HepG2 (cell line): ENCODE data around the gene LENG1. TPM values are rescaled to one million over a fixed set of nuclear protein-coding genes. Genes with fewer than 3 reads are reported as not detected.

Experiments used
- AKAP8 ChIP-seq: sonication (generic); formaldehyde crosslinking; IDR thresholded peaks from 2 replicates; pipeline ENCODE4 v1.5.1; 2020; ENCODE audit warnings: mild to moderate bottlenecking, missing genetic modification reagents
- ETV6 ChIP-seq: sonication (generic); formaldehyde crosslinking; conservative IDR thresholded peaks from 2 replicates; pipeline ENCODE4 v1.4.0; 2020; ENCODE audit warnings: missing genetic modification reagents
- MED1 ChIP-seq: sonication (generic); formaldehyde crosslinking; IDR thresholded peaks from 2 replicates; pipeline ENCODE4 v1.4.0; 2020; ENCODE audit warnings: missing genetic modification reagents
- NCOA2 ChIP-seq: sonication (generic); formaldehyde crosslinking; IDR thresholded peaks from 2 replicates; pipeline ENCODE4 v1.8.0; 2022; ENCODE audit warnings: inconsistent platforms
- ZNF3 ChIP-seq: IDR thresholded peaks from 2 replicates; pipeline ENCODE4 v1.7.0; 2017; ENCODE audit warnings: inconsistent platforms
- ZNF333 ChIP-seq: sonication (generic); formaldehyde crosslinking; IDR thresholded peaks from 2 replicates; pipeline ENCODE4 v1.4.0; 2020; ENCODE audit warnings: mild to moderate bottlenecking, missing genetic modification reagents, borderline replicate concordance
- ZNF382 ChIP-seq: sonication (generic); formaldehyde crosslinking; IDR thresholded peaks from 2 replicates; pipeline ENCODE4 v1.5.0; 2020; ENCODE audit warnings: missing genetic modification reagents, mild to moderate bottlenecking, borderline replicate concordance
- ZNF496 ChIP-seq: sonication (generic); formaldehyde crosslinking; IDR thresholded peaks from 2 replicates; pipeline ENCODE4 v1.8.1; 2023; ENCODE audit warnings: mild to moderate bottlenecking, moderate library complexity, missing genetic modification reagents; ENCODE audit not compliant: insufficient replicate concordance
- ZNF501 ChIP-seq: sonication (generic); formaldehyde crosslinking; IDR thresholded peaks from 2 replicates; pipeline ENCODE4 v1.5.1; 2020; ENCODE audit warnings: mild to moderate bottlenecking, moderate library complexity, missing genetic modification reagents
- polyA plus RNA-seq, 8 experiments: library from polyadenylated mRNA; depleted of rRNA in 3 of 8; stranded (reverse) in 7 of 8; unstranded in 1 of 8; fragments of >200 nt; fragmentation: Illumina TruSeq in 4 of 8; extraction: Trizol in 4 of 8; gene quantifications; 2 replicates each; pipeline versions ENCODE4 v1.2.1 to v1.2.3, GENCODE V29; 2011 to 2016; ENCODE audit warnings: low read depth in 4 of 8, missing spikeins in 1 of 8, mixed read lengths in 1 of 8; ENCODE audit not compliant: insufficient read depth in 1 of 8
- total RNA-seq, 5 experiments: library from RNA; depleted of rRNA; stranded (reverse); fragments of >200 nt; fragmentation: Illumina TruSeq; extraction: Trizol; gene quantifications; 2 replicates each; pipeline ENCODE4 v1.2.3, GENCODE V29; 2016; ENCODE audit warnings: low read depth in 1 of 5
- TF ChIP-seq, protein P1 (sequence below): sonication (generic); formaldehyde crosslinking; IDR thresholded peaks from 2 replicates; pipeline ENCODE4 v1.4.0; 2020; ENCODE audit warnings: missing genetic modification reagents, mild to moderate bottlenecking, borderline replicate concordance
- TF ChIP-seq, protein P2 (sequence below), 2 experiments: IDR thresholded peaks; 2 replicates each; pipeline ENCODE4 v1.6.1; 2011 to 2012; ENCODE audit warnings: low read length in 2 of 2, borderline replicate concordance in 1 of 2, low read depth in 1 of 2, mild to moderate bottlenecking in 1 of 2, moderate library complexity in 1 of 2
- TF ChIP-seq, protein P3 (sequence below): sonication (generic); formaldehyde crosslinking; IDR thresholded peaks from 2 replicates; pipeline ENCODE4 v1.8.1; 2023; ENCODE audit warnings: mild to moderate bottlenecking, missing genetic modification reagents
- TF ChIP-seq, protein P4 (sequence below): sonication (generic); formaldehyde crosslinking; conservative IDR thresholded peaks from 2 replicates; pipeline ENCODE4 v1.4.0; 2020; ENCODE audit warnings: mild to moderate bottlenecking, missing genetic modification reagents, moderate library complexity
- TF ChIP-seq, protein P5 (sequence below): sonication (generic); formaldehyde crosslinking; IDR thresholded peaks from 2 replicates; pipeline ENCODE4 v1.8.1; 2023; ENCODE audit warnings: mild to moderate bottlenecking, missing genetic modification reagents
- TF ChIP-seq, protein P6 (sequence below): sonication (generic); formaldehyde crosslinking; IDR thresholded peaks from 2 replicates; pipeline ENCODE4 v1.5.0; 2020; ENCODE audit warnings: missing genetic modification reagents

The LENG1 gene
- total and polyA plus RNA-seq, 2 of the 13 experiments (the other 11 are each of a cell fraction or from before 2014, with no cell fraction given) = 1.8 to 3.8 TPM

DNA sequence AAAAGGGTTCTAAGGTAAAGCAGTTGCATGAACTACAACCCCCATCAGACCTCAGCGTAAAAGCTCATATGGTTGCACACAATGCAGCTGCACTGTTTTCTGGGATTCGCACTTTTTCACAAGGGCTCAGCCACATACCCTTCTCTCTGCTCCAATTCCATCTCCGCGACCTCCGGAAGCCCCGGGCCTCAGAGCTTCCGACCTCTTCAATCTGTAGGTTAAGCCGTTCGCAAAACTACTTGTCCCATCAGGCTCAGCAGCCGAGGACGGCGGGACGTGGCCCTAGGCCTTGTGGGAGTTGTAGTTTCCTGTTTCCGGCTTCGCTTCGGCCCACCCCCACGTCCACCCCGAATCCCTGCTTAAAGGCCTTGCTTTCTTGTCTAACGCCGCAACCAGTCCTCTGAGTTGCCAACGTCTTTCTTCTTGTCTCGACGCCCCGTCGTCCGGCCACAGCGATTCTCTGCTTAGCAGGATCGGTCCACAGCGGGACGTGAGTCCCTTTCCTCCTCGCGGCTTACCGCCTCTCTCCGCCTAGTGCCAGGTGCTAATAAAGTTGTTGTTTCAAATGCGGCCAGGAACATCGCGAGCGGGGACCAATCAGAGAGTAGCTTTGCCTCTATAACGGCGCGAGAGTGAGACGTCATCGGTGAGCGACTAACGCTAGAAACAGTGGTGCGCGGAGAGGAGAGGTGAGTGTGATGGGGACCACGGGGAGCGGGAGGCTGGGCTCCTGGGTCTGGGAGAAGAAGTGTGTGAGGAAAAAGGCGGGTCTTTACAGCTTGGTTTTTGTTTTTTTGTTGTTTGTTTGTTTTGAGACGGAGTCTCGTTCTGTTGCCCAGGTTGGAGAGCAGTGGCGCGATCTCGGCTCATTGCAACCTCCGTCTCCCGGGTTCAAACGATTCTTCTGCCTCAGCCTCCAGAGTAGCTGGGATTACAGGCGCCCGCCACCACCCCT, 44.1 kb downstream of the LENG1 start, which contains the start of the genes PRPF31 and TFPT (continued):
- TF ChIP-seq, protein P1, sequence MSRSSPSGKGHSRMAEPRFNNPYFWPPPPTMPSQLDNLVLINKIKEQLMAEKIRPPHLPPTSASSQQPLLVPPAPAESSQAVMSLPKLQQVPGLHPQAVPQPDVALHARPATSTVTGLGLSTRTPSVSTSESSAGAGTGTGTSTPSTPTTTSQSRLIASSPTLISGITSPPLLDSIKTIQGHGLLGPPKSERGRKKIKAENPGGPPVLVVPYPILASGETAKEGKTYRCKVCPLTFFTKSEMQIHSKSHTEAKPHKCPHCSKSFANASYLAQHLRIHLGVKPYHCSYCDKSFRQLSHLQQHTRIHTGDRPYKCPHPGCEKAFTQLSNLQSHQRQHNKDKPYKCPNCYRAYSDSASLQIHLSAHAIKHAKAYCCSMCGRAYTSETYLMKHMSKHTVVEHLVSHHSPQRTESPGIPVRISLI (CRISPR knock-in tag) = no peak; the same call in 1 of the 2 replicates
- TF ChIP-seq, protein P2, sequence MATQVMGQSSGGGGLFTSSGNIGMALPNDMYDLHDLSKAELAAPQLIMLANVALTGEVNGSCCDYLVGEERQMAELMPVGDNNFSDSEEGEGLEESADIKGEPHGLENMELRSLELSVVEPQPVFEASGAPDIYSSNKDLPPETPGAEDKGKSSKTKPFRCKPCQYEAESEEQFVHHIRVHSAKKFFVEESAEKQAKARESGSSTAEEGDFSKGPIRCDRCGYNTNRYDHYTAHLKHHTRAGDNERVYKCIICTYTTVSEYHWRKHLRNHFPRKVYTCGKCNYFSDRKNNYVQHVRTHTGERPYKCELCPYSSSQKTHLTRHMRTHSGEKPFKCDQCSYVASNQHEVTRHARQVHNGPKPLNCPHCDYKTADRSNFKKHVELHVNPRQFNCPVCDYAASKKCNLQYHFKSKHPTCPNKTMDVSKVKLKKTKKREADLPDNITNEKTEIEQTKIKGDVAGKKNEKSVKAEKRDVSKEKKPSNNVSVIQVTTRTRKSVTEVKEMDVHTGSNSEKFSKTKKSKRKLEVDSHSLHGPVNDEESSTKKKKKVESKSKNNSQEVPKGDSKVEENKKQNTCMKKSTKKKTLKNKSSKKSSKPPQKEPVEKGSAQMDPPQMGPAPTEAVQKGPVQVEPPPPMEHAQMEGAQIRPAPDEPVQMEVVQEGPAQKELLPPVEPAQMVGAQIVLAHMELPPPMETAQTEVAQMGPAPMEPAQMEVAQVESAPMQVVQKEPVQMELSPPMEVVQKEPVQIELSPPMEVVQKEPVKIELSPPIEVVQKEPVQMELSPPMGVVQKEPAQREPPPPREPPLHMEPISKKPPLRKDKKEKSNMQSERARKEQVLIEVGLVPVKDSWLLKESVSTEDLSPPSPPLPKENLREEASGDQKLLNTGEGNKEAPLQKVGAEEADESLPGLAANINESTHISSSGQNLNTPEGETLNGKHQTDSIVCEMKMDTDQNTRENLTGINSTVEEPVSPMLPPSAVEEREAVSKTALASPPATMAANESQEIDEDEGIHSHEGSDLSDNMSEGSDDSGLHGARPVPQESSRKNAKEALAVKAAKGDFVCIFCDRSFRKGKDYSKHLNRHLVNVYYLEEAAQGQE (IDR thresholded peaks at IDR 0.05; ENCODE audit: borderline replicate concordance in 1 of 2, low read depth in 1 of 2, low read length in 2 of 2) = no peak; a peak in 1 of 4 replicates
- TF ChIP-seq MED1 (CRISPR knock-in tag) (peak; percentile 69), AKAP8 (CRISPR knock-in tag) (peak; percentile 15), ZNF382 (no peak), NCOA2 (CRISPR knock-in tag) (peak; percentile 37; the same call in 1 of the 2 replicates), ETV6 (CRISPR knock-in tag) (no peak; the same call in 1 of the 2 replicates), ZNF501 (CRISPR knock-in tag) (peak; percentile 99), ZNF333 (CRISPR knock-in tag) (no peak), ZNF496 (no peak), ZNF3 (CRISPR knock-in tag) (no peak)
- TF ChIP-seq, protein P3, sequence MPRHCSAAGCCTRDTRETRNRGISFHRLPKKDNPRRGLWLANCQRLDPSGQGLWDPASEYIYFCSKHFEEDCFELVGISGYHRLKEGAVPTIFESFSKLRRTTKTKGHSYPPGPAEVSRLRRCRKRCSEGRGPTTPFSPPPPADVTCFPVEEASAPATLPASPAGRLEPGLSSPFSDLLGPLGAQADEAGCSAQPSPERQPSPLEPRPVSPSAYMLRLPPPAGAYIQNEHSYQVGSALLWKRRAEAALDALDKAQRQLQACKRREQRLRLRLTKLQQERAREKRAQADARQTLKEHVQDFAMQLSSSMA (CRISPR knock-in tag) = no peak
- TF ChIP-seq, protein P4, sequence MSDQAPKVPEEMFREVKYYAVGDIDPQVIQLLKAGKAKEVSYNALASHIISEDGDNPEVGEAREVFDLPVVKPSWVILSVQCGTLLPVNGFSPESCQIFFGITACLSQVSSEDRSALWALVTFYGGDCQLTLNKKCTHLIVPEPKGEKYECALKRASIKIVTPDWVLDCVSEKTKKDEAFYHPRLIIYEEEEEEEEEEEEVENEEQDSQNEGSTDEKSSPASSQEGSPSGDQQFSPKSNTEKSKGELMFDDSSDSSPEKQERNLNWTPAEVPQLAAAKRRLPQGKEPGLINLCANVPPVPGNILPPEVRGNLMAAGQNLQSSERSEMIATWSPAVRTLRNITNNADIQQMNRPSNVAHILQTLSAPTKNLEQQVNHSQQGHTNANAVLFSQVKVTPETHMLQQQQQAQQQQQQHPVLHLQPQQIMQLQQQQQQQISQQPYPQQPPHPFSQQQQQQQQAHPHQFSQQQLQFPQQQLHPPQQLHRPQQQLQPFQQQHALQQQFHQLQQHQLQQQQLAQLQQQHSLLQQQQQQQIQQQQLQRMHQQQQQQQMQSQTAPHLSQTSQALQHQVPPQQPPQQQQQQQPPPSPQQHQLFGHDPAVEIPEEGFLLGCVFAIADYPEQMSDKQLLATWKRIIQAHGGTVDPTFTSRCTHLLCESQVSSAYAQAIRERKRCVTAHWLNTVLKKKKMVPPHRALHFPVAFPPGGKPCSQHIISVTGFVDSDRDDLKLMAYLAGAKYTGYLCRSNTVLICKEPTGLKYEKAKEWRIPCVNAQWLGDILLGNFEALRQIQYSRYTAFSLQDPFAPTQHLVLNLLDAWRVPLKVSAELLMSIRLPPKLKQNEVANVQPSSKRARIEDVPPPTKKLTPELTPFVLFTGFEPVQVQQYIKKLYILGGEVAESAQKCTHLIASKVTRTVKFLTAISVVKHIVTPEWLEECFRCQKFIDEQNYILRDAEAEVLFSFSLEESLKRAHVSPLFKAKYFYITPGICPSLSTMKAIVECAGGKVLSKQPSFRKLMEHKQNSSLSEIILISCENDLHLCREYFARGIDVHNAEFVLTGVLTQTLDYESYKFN = peak; percentile 47
- TF ChIP-seq, protein P5, sequence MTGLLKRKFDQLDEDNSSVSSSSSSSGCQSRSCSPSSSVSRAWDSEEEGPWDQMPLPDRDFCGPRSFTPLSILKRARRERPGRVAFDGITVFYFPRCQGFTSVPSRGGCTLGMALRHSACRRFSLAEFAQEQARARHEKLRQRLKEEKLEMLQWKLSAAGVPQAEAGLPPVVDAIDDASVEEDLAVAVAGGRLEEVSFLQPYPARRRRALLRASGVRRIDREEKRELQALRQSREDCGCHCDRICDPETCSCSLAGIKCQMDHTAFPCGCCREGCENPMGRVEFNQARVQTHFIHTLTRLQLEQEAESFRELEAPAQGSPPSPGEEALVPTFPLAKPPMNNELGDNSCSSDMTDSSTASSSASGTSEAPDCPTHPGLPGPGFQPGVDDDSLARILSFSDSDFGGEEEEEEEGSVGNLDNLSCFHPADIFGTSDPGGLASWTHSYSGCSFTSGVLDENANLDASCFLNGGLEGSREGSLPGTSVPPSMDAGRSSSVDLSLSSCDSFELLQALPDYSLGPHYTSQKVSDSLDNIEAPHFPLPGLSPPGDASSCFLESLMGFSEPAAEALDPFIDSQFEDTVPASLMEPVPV (CRISPR knock-in tag) = no peak
- TF ChIP-seq, protein P6, sequence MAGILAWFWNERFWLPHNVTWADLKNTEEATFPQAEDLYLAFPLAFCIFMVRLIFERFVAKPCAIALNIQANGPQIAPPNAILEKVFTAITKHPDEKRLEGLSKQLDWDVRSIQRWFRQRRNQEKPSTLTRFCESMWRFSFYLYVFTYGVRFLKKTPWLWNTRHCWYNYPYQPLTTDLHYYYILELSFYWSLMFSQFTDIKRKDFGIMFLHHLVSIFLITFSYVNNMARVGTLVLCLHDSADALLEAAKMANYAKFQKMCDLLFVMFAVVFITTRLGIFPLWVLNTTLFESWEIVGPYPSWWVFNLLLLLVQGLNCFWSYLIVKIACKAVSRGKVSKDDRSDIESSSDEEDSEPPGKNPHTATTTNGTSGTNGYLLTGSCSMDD (CRISPR knock-in tag) = no peak
